ENCODE results near the gene SEC14L3.

GRCh38 chr22:30452861-30453260, 19.0 kb downstream of the SEC14L3 start:
- no peak for TF ChIP-seq CTCF (IDR thresholded peaks at IDR 0.05)
- no peak for TF ChIP-seq POLR2A (IDR thresholded peaks at IDR 0.05)
